ENCODE data around the gene CEACAM19.

Gene CEACAM19

GRCh38 chr19:44702551-44703176, 31.4 kb downstream of the CEACAM19 start:
- no peak overlapping the region for H3K27ac ChIP-seq
- no peak for DNase-seq (ENCODE audit: low spot score)
- no peak overlapping the region for H3K4me3 ChIP-seq
- TF ChIP-seq, protein P1, sequence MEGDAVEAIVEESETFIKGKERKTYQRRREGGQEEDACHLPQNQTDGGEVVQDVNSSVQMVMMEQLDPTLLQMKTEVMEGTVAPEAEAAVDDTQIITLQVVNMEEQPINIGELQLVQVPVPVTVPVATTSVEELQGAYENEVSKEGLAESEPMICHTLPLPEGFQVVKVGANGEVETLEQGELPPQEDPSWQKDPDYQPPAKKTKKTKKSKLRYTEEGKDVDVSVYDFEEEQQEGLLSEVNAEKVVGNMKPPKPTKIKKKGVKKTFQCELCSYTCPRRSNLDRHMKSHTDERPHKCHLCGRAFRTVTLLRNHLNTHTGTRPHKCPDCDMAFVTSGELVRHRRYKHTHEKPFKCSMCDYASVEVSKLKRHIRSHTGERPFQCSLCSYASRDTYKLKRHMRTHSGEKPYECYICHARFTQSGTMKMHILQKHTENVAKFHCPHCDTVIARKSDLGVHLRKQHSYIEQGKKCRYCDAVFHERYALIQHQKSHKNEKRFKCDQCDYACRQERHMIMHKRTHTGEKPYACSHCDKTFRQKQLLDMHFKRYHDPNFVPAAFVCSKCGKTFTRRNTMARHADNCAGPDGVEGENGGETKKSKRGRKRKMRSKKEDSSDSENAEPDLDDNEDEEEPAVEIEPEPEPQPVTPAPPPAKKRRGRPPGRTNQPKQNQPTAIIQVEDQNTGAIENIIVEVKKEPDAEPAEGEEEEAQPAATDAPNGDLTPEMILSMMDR (IDR thresholded peaks at IDR 0.05), result no peak

DNA sequence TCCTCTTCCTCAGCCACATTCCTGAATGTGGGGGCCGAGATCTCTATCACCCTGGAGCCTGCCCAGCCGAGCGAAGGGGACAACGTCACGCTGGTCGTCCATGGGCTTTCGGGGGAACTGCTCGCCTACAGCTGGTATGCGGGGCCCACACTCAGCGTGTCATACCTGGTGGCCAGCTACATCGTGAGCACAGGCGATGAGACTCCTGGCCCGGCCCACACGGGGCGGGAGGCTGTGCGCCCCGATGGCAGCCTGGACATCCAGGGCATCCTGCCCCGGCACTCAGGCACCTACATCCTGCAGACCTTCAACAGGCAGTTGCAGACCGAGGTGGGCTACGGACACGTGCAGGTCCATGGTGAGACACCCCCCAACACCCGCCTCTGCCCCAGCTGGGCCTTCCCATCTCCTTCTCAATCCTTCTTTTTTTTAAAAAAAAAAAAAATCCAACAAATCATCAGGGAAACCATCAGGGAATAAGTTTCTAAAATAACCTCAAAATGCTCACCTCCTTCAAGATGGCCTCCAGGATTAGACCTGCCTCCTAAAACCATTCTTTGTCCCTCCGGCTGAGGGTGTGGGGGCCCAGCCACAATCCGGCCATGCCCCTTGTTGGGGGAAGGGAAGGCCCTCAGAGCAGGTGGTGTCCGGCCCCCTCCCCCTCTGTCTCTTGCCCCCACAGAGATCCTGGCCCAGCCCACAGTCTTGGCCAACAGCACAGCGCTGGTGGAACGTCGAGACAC, 32.2 kb downstream of the CEACAM19 start:
- no peak overlapping the region for H3K27ac ChIP-seq
- H3K4me3 ChIP-seq, result no peak overlapping the region
- DNase-seq (ENCODE audit: low spot score), result no peak
- TF ChIP-seq, protein P1 (IDR thresholded peaks at IDR 0.05), result no peak

DNA sequence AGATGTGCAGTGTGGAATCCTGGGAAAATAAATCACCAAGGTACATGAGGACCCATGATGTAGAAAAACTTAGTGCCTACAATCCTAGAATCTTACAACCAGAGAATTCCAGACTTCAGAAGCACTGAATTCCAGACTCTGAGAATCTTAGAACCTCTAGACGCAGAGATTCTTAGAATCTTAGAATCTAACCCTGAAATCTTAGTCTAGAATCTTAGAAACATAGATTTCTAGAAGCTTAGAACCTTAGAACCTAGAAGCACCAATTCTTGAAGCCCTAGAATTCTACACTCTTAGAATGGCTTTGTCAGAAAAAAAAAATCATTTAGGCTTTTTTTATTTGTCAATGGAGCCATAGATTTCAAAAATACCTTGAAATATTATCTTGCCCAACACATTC, 33.7 kb downstream of the CEACAM19 start:
- no peak for DNase-seq (ENCODE audit: low spot score)
- TF ChIP-seq, protein P1 (IDR thresholded peaks at IDR 0.05), result no peak
- no peak overlapping the region for H3K4me3 ChIP-seq
- H3K27ac ChIP-seq, result no peak overlapping the region

- TF ChIP-seq, protein P1 (IDR thresholded peaks at IDR 0.05), result no peak
- Histone ChIP-seq H3K27ac (no peak overlapping the region), H3K4me3 (no peak overlapping the region)
- DNase-seq (ENCODE audit: low spot score), result no peak
These were observed 34.3 kb downstream of the CEACAM19 start for GRCh38 chr19:44705502-44706010.

GRCh38 chr19:44706506-44707236, 35.4 kb downstream of the CEACAM19 start:
- TF ChIP-seq, protein P1 (IDR thresholded peaks at IDR 0.05), result no peak
- Histone ChIP-seq H3K27ac (no peak overlapping the region), H3K4me3 (no peak overlapping the region)
- DNase-seq (ENCODE audit: low spot score), result no peak

DNA sequence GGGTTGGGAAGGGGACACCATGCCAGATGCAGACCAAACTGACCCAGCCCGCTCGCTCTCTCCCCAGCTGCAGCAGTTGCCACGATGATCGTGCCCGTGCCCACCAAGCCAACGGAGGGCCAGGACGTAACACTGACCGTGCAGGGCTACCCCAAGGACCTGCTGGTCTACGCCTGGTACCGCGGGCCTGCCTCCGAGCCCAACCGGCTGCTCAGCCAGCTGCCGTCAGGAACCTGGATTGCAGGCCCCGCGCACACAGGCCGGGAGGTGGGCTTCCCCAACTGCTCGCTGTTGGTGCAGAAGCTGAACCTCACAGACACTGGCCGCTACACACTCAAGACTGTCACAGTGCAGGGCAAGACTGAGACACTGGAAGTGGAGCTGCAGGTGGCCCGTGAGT, 36.5 kb downstream of the CEACAM19 start:
- DNase-seq (ENCODE audit: low spot score), result no peak
- TF ChIP-seq, protein P1 (IDR thresholded peaks at IDR 0.05), result no peak
- Histone ChIP-seq H3K4me3 (no peak overlapping the region), H3K27ac (no peak overlapping the region)
